GM12878 (cell line): Measurements from ENCODE around the gene SLC34A1. TPM values are rescaled to one million over a fixed set of nuclear protein-coding genes. Genes with fewer than 3 reads are reported as not detected.

Experiments used
- ATAC-seq: fragments of 200-7000 bp; cut with Tn5 transposase; 3 replicates; pipeline ENCODE4 v1.9.1; 2020; ENCODE audit warnings: mild to moderate bottlenecking, moderate library complexity
- BruUV-seq: library from RNA; stranded (reverse); fragments of 400-500 nt; replicated peaks from 2 replicates; lab custom pipeline; 2021; lab: Mats Ljungman, UMichigan
- CTCF ChIA-PET: fragments of 300-600 bp; sonication (Branson Sonifier 250); formaldehyde crosslinking; extraction: SDS; loops from one replicate; lab custom pipeline; 2021; ENCODE audit warnings: inconsistent platforms; lab: Yijun Ruan, JAX
- POLR2A ChIA-PET: fragments of 350-600 bp; formaldehyde crosslinking; extraction: SDS; loops from one replicate; lab custom pipeline; 2021; ENCODE audit warnings: inconsistent platforms; lab: Charles Lee
- RAD21 ChIA-PET: fragments of 300-600 bp; sonication (Branson Sonifier 250); formaldehyde crosslinking; loops from one replicate; lab custom pipeline; 2023; ENCODE audit warnings: antibody characterized with exemption; ENCODE audit not compliant: unreplicated experiment; lab: Charles Lee
- SMC1A ChIA-PET: fragments of 300-600 bp; sonication (Branson Sonifier 250); formaldehyde crosslinking; loops from one replicate; lab custom pipeline; 2023; ENCODE audit not compliant: unreplicated experiment, uncharacterized antibody; lab: Charles Lee
- DNase-seq: peaks from one replicate; pipeline ENCODE4 v3.0.0-alpha.2; 2011; ENCODE audit warnings: low read depth, low spot score
- FAIRE-seq: peaks from 3 replicates; lab custom pipeline; 2011; peaks lifted over from hg19 to GRCh38; lab: Jason Lieb, UNC
- H2AFZ ChIP-seq: 2 replicates; pipeline ENCODE4 v1.6.0; 2011; ENCODE audit warnings: low read depth, low read length, control low read depth; ENCODE audit not compliant: control insufficient read depth
- H3K27ac ChIP-seq: 2 replicates; pipeline ENCODE4 v1.5.1; 2011; ENCODE audit warnings: control low read depth; ENCODE audit not compliant: control insufficient read depth, insufficient read depth
- H3K27me3 ChIP-seq, 2 experiments: replicated peaks in 1 of 2; 2 replicates each; pipeline versions ENCODE4 v1.6.0 to v1.6.1; 2011; ENCODE audit warnings: low read length in 1 of 2; ENCODE audit not compliant: control insufficient read depth in 2 of 2, insufficient read depth in 2 of 2
- H3K36me3 ChIP-seq, 2 experiments: 2 replicates each; pipeline ENCODE4 v1.5.1; 2011; ENCODE audit warnings: low read length in 1 of 2; ENCODE audit not compliant: control insufficient read depth in 2 of 2, insufficient read depth in 2 of 2
- H3K4me1 ChIP-seq: 2 replicates; pipeline ENCODE4 v1.6.1; 2011; ENCODE audit warnings: mild to moderate bottlenecking, low read length, moderate library complexity, mixed read lengths; ENCODE audit not compliant: control insufficient read depth, insufficient read depth
- H3K4me2 ChIP-seq: 2 replicates; pipeline ENCODE4 v1.6.0; 2011; ENCODE audit warnings: control low read depth; ENCODE audit not compliant: control insufficient read depth, insufficient read depth
- H3K4me3 ChIP-seq: fragments of 200-600 bp; sonication (generic); 2 replicates; pipeline ENCODE4 v1.5.1; 2016
- H3K79me2 ChIP-seq: 2 replicates; pipeline ENCODE4 v1.6.0; 2011; ENCODE audit warnings: low read length; ENCODE audit not compliant: control insufficient read depth, insufficient read depth
- H3K9ac ChIP-seq: 2 replicates; pipeline ENCODE4 v1.8.0; 2011; ENCODE audit warnings: low read length, control low read depth, mixed read lengths; ENCODE audit not compliant: control insufficient read depth, insufficient read depth
- H3K9me3 ChIP-seq: replicated peaks from 3 replicates; pipeline ENCODE4 v1.5.1; 2011; ENCODE audit warnings: mild to moderate bottlenecking, low read length; ENCODE audit not compliant: control insufficient read depth, insufficient read depth
- H4K20me1 ChIP-seq: 2 replicates; pipeline ENCODE4 v1.6.0; 2011; ENCODE audit not compliant: control insufficient read depth, insufficient read depth
- CREB1 ChIP-seq: IDR thresholded peaks from 2 replicates; pipeline ENCODE4 v1.6.1; 2012; ENCODE audit warnings: low read depth, mild to moderate bottlenecking, inconsistent platforms
- FOS ChIP-seq: IDR thresholded peaks from 3 replicates; pipeline ENCODE4 v1.6.1; 2011; ENCODE audit warnings: borderline replicate concordance; ENCODE audit not compliant: insufficient read length; ENCODE audit errors: extremely low read depth
- HDAC2 ChIP-seq: fragments of 200-600 bp; sonication (generic); IDR thresholded peaks from 2 replicates; pipeline ENCODE4 v1.6.1; 2017
- KLF5 ChIP-seq: fragments of 450-650 bp; IDR thresholded peaks from 2 replicates; pipeline ENCODE4 v1.6.1; 2014; ENCODE audit warnings: mild to moderate bottlenecking; ENCODE audit not compliant: partially characterized antibody
- MXI1 ChIP-seq: fragments of 150-350 bp; IDR thresholded peaks from 2 replicates; pipeline ENCODE4 v1.6.1; 2011; ENCODE audit warnings: low read depth, mild to moderate bottlenecking, inconsistent platforms, low read length, improper control_type of control experiment
- NR2C2 ChIP-seq: IDR thresholded peaks from 2 replicates; pipeline ENCODE4 v1.6.1; 2011; ENCODE audit warnings: borderline replicate concordance, low read depth; ENCODE audit not compliant: control insufficient read depth, insufficient read length
- RBBP5 ChIP-seq: fragments of 200-600 bp; sonication (generic); conservative IDR thresholded peaks from 2 replicates; pipeline ENCODE4 v1.6.1; 2016
- SIN3A ChIP-seq: IDR thresholded peaks from 2 replicates; pipeline ENCODE4 v1.6.1; 2012; ENCODE audit warnings: low read depth, low read length, improper control_type of control experiment
- SMAD5 ChIP-seq: IDR thresholded peaks from 2 replicates; pipeline ENCODE4 v1.6.1; 2016; ENCODE audit warnings: antibody characterized with exemption, low read depth
- TBL1XR1 ChIP-seq: IDR thresholded peaks from 2 replicates; pipeline ENCODE4 v1.6.1; 2012; ENCODE audit warnings: low read depth, low read length, improper control_type of control experiment
- ZNF274 ChIP-seq: IDR thresholded peaks from one replicate; pipeline ENCODE4 v1.8.0; 2011; ENCODE audit not compliant: insufficient read length, insufficient read depth
- ZZZ3 ChIP-seq: IDR thresholded peaks from 2 replicates; pipeline ENCODE4 v1.6.1; 2011; ENCODE audit warnings: low read depth; ENCODE audit not compliant: control insufficient read depth, insufficient read length
- WGBS: methylation state at CpG from one replicate; pipeline ENCODE4 v1.1.6; 2016; ENCODE audit warnings: low lambda C conversion rate; ENCODE audit not compliant: insufficient replicate concordance, insufficient coverage; ENCODE audit errors: missing lambda C conversion rate; 5-methylcytosine and 5-hydroxymethylcytosine counted together
- in situ Hi-C: fragments of 300-500 bp; cut with MboI; formaldehyde crosslinking; loops from 9 replicates; pipeline ENCODE4 v1.14.3; 2018; ENCODE audit warnings: mixed read lengths
- intact Hi-C: fragments of 100-400 bp; cut with micrococcal nuclease; formaldehyde crosslinking; loops from one replicate; pipeline ENCODE4 v1.14.2; 2022; ENCODE audit not compliant: unreplicated experiment
- polyA plus RNA-seq, 11 experiments: library from polyadenylated mRNA; depleted of rRNA in 4 of 11; unstranded in 6 of 11; stranded (reverse) in 5 of 11; fragments of >200 nt; fragmentation: Nextera tagmentation in 4 of 11; fragmentation: Illumina TruSeq in 1 of 11; extraction: Ambion mirVana in 4 of 11; extraction: Trizol in 1 of 11; gene quantifications; 1 replicate in 1 of 11; 2 replicates in 10 of 11; pipeline versions ENCODE4 v1.2.1 to v1.2.3, GENCODE V29; 2011 to 2016; ENCODE audit warnings: inconsistent platforms in 2 of 11, missing spikeins in 2 of 11, low read depth in 1 of 11
- total RNA-seq, 4 experiments: library from RNA; depleted of rRNA in 3 of 4; stranded (reverse); fragments of >200 nt in 3 of 4; fragmentation: Illumina TruSeq in 1 of 4; extraction: Trizol in 1 of 4; gene quantifications; 2 replicates each; pipeline versions ENCODE4 v1.2.1 to v1.2.3, GENCODE V29; 2013 to 2021
- TF ChIP-seq, protein P1 (sequence below): fragments of 450-650 bp; formaldehyde crosslinking; IDR thresholded peaks from 2 replicates; pipeline ENCODE4 v1.5.0; 2022; ENCODE audit warnings: mild to moderate bottlenecking, missing genetic modification characterization
- TF ChIP-seq, protein P2 (sequence below): IDR thresholded peaks from 2 replicates; pipeline ENCODE4 v1.6.1; 2012; ENCODE audit warnings: improper control_type of control experiment, low read depth, low read length; ENCODE audit not compliant: insufficient replicate concordance

Gene SLC34A1
- total and polyA plus RNA-seq, 10 of the 15 experiments (the other 5 are each of a cell fraction or from before 2014, with no cell fraction given), result 0.03 to 0.14 (median 0.09) TPM; not detected in 2

DNA sequence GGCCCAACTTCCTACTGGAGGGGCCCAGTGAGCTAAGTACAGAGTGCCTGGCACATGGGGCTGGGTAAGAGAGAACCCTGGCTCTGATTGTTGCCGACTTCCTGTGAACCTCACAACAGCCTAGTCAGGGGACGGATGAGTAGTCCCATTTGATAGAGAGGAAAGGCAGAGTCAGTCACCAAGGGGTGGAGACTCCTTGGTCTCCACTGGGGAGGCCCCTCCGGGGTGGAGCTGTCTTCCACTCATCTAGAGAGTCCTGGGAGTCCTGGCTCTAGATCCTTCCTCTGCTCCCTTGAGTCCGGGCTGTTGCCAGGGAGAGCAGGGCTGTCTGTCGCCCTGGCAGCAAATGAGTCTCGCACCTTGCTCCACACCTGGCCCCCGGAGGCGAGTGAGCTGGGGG, 50.2 kb downstream of the SLC34A1 start (continued):
- TF ChIP-seq, protein P1, sequence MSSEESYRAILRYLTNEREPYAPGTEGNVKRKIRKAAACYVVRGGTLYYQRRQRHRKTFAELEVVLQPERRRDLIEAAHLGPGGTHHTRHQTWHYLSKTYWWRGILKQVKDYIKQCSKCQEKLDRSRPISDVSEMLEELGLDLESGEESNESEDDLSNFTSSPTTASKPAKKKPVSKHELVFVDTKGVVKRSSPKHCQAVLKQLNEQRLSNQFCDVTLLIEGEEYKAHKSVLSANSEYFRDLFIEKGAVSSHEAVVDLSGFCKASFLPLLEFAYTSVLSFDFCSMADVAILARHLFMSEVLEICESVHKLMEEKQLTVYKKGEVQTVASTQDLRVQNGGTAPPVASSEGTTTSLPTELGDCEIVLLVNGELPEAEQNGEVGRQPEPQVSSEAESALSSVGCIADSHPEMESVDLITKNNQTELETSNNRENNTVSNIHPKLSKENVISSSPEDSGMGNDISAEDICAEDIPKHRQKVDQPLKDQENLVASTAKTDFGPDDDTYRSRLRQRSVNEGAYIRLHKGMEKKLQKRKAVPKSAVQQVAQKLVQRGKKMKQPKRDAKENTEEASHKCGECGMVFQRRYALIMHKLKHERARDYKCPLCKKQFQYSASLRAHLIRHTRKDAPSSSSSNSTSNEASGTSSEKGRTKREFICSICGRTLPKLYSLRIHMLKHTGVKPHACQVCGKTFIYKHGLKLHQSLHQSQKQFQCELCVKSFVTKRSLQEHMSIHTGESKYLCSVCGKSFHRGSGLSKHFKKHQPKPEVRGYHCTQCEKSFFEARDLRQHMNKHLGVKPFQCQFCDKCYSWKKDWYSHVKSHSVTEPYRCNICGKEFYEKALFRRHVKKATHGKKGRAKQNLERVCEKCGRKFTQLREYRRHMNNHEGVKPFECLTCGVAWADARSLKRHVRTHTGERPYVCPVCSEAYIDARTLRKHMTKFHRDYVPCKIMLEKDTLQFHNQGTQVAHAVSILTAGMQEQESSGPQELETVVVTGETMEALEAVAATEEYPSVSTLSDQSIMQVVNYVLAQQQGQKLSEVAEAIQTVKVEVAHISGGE (CRISPR knock-in tag), result no peak
- TF ChIP-seq TBL1XR1, result no peak

DNA sequence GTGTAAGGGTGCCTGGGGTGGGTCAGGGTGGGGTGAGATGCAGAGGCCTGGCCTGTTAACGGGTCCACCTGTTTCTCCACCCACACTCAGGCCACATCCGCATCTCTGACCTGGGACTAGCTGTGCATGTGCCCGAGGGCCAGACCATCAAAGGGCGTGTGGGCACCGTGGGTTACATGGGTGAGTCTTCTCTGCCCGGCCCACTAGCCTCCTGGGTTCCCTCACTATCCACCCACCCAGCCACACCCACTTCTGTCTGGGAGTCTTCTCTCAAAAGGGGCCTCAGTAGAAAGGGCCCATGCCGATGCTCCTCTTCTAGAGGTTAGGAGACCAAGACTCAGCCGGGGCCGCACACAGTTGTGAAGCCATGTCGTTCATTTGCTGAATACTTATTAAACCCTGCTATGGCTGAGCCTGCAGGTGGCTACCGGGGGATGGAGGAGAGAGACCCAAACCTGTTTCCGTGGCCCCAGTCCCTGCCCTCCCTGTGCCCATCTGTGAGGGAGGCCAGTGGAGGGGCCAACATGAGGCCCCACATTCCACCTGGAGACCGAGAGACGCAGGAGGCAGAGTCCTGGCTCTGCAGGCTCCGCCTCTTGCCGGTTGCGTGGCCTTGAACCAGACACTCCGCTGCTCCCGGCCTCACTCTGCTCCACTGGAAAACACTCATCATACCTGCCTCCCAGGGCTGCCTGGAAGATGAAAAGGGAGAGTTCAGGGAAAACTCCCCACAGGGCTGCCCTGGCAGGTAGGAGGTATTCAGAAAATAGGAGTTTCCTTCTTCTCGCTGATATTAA, 50.9 kb downstream of the SLC34A1 start:
- Histone ChIP-seq H3K27me3 (no peaks in the 10 kb centered on the region), H3K36me3 (peaks cover 46 to 52% of the 10 kb centered on the region in 2 experiments), H3K4me1 (peaks cover 27% of the 10 kb centered on the region), H3K27ac (no peak overlapping the region), H2AFZ (no peak overlapping the region), H3K79me2 (peaks cover 23% of the 10 kb centered on the region), H3K9me3 (no peaks in the 10 kb centered on the region), H3K4me2 (no peak overlapping the region), H3K4me3 (no peak overlapping the region), H3K9ac (no peak overlapping the region), H4K20me1 (no peaks in the 10 kb centered on the region)
- RAD21 ChIA-PET, result no interaction called here
- ATAC-seq (no peak), FAIRE-seq (no peak), DNase-seq (no peak)
- SMC1A ChIA-PET, result interaction anchor here (7.2 kb wide), 1 partner anchor 8 kb away, joined by 73 read pairs; the partner anchor contains the start of gene PRR7
- CTCF ChIA-PET, result no interaction called here
- in situ Hi-C loops, result no loop called here
- BruUV-seq, result no TSS peak
- intact Hi-C loops, result no loop called here
- 89% methylated on average over 17 of the region's 20 CpGs for WGBS
- POLR2A ChIA-PET, result interaction anchor here (13.4 kb wide), 1 partner anchor 14 kb away, joined by 358 read pairs; the partner anchor contains the start of gene PRR7
- no peak for TF ChIP-seq HDAC2
- no peak for TF ChIP-seq KLF5
- no peak for TF ChIP-seq FOS
- TF ChIP-seq, protein P2, sequence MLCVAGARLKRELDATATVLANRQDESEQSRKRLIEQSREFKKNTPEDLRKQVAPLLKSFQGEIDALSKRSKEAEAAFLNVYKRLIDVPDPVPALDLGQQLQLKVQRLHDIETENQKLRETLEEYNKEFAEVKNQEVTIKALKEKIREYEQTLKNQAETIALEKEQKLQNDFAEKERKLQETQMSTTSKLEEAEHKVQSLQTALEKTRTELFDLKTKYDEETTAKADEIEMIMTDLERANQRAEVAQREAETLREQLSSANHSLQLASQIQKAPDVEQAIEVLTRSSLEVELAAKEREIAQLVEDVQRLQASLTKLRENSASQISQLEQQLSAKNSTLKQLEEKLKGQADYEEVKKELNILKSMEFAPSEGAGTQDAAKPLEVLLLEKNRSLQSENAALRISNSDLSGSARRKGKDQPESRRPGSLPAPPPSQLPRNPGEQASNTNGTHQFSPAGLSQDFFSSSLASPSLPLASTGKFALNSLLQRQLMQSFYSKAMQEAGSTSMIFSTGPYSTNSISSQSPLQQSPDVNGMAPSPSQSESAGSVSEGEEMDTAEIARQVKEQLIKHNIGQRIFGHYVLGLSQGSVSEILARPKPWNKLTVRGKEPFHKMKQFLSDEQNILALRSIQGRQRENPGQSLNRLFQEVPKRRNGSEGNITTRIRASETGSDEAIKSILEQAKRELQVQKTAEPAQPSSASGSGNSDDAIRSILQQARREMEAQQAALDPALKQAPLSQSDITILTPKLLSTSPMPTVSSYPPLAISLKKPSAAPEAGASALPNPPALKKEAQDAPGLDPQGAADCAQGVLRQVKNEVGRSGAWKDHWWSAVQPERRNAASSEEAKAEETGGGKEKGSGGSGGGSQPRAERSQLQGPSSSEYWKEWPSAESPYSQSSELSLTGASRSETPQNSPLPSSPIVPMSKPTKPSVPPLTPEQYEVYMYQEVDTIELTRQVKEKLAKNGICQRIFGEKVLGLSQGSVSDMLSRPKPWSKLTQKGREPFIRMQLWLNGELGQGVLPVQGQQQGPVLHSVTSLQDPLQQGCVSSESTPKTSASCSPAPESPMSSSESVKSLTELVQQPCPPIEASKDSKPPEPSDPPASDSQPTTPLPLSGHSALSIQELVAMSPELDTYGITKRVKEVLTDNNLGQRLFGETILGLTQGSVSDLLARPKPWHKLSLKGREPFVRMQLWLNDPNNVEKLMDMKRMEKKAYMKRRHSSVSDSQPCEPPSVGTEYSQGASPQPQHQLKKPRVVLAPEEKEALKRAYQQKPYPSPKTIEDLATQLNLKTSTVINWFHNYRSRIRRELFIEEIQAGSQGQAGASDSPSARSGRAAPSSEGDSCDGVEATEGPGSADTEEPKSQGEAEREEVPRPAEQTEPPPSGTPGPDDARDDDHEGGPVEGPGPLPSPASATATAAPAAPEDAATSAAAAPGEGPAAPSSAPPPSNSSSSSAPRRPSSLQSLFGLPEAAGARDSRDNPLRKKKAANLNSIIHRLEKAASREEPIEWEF, result no peak
- TF ChIP-seq SMAD5, result no peak
- no peak for TF ChIP-seq SIN3A
- no peak for TF ChIP-seq MXI1
- no peak for TF ChIP-seq RBBP5
- TF ChIP-seq ZZZ3, result no peak
- TF ChIP-seq NR2C2, result no peak
- TF ChIP-seq ZNF274, result no peak
- no peak for TF ChIP-seq CREB1
